GM23338 (cell line): ENCODE data around the gene ROBO3. TPM values are rescaled to one million over a fixed set of nuclear protein-coding genes. Genes with fewer than 3 reads are reported as not detected.

Source experiments
- ATAC-seq: fragments of 200-7000 bp; cut with Tn5 transposase; 3 replicates; pipeline ENCODE4 v1.9.1; 2020
- DNase-seq: peaks from one replicate; pipeline ENCODE4 v3.0.0-alpha.2; 2015; ENCODE audit warnings: low spot score
- H2AFZ ChIP-seq: fragments of 200-600 bp; sonication (generic); 2 replicates; pipeline ENCODE4 v1.8.0; 2016; ENCODE audit warnings: antibody characterized with exemption, mild to moderate bottlenecking, moderate library complexity
- H3F3A ChIP-seq: fragments of 200-600 bp; sonication (generic); replicated peaks from 2 replicates; pipeline ENCODE4 v1.8.0; 2017; ENCODE audit warnings: antibody characterized with exemption, mixed run types, low read depth
- H3K27ac ChIP-seq: fragments of 200-600 bp; sonication (generic); 2 replicates; pipeline ENCODE4 v1.6.1; 2016; ENCODE audit warnings: low read depth
- H3K27me3 ChIP-seq: fragments of 200-600 bp; sonication (generic); 2 replicates; pipeline ENCODE4 v1.8.0; 2016; ENCODE audit warnings: mild to moderate bottlenecking, mixed run types, moderate library complexity; ENCODE audit not compliant: insufficient read depth
- H3K36me3 ChIP-seq: fragments of 200-600 bp; sonication (generic); 2 replicates; pipeline ENCODE4 v1.8.0; 2016; ENCODE audit warnings: mild to moderate bottlenecking; ENCODE audit not compliant: insufficient read depth
- H3K4me1 ChIP-seq: fragments of 200-600 bp; sonication (generic); 2 replicates; pipeline ENCODE4 v1.8.0; 2016; ENCODE audit warnings: mild to moderate bottlenecking, moderate library complexity; ENCODE audit not compliant: insufficient read depth
- H3K4me2 ChIP-seq: fragments of 200-600 bp; sonication (generic); 2 replicates; pipeline ENCODE4 v1.7.1; 2017; ENCODE audit warnings: mixed run types
- H3K4me3 ChIP-seq: fragments of 200-600 bp; sonication (generic); 2 replicates; pipeline ENCODE4 v1.6.1; 2016; ENCODE audit warnings: mixed run types
- H3K79me2 ChIP-seq: fragments of 200-600 bp; sonication (generic); replicated peaks from 2 replicates; pipeline ENCODE4 v1.8.0; 2017; ENCODE audit warnings: mild to moderate bottlenecking; ENCODE audit not compliant: insufficient read depth
- H3K9me2 ChIP-seq: fragments of 200-600 bp; sonication (generic); 2 replicates; pipeline ENCODE4 v1.8.0; 2017; ENCODE audit not compliant: insufficient read depth
- H4K20me1 ChIP-seq: fragments of 200-600 bp; sonication (generic); replicated peaks from 2 replicates; pipeline ENCODE4 v1.8.0; 2017; ENCODE audit warnings: mild to moderate bottlenecking; ENCODE audit not compliant: insufficient read depth
- H3K27ac Mint-ChIP-seq: 2 replicates; pipeline ENCODE4 v1.8.0; 2020; ENCODE audit warnings: inconsistent platforms, mild to moderate bottlenecking, moderate library complexity, mixed read lengths
- H3K27me3 Mint-ChIP-seq: 3 replicates; pipeline ENCODE4 v1.8.0; 2022; ENCODE audit warnings: low read depth, mild to moderate bottlenecking, moderate library complexity, mixed read lengths, inconsistent platforms; ENCODE audit not compliant: insufficient read depth, poor library complexity
- H3K36me3 Mint-ChIP-seq: 3 replicates; pipeline ENCODE4 v1.8.0; 2021; ENCODE audit warnings: low read depth, mild to moderate bottlenecking, inconsistent platforms, moderate library complexity, mixed read lengths
- H3K4me1 Mint-ChIP-seq: 3 replicates; pipeline ENCODE4 v1.8.0; 2020; ENCODE audit warnings: mild to moderate bottlenecking, inconsistent platforms, mixed read lengths
- H3K4me3 Mint-ChIP-seq: 3 replicates; pipeline ENCODE4 v1.8.0; 2021; ENCODE audit warnings: moderate library complexity, mild to moderate bottlenecking, inconsistent platforms, mixed read lengths
- H3K9me3 Mint-ChIP-seq: 3 replicates; pipeline ENCODE4 v1.8.0; 2020; ENCODE audit warnings: moderate library complexity, mild to moderate bottlenecking, inconsistent platforms, mixed read lengths
- CREB1 ChIP-seq: fragments of 250-450 bp; sonication (Bioruptor Pico); IDR thresholded peaks from 2 replicates; pipeline ENCODE4 v1.5.0; 2020; ENCODE audit warnings: low read depth, mild to moderate bottlenecking, moderate library complexity
- CTCF ChIP-seq, 2 experiments: fragments of 200-600 bp in 1 of 2; sonication (generic) in 1 of 2; conservative IDR thresholded peaks; 2 replicates each; pipeline versions ENCODE4 v1.5.1 to v1.6.1; 2016 to 2017; ENCODE audit warnings: antibody characterized with exemption in 2 of 2, low read depth in 2 of 2, mild to moderate bottlenecking in 2 of 2, moderate library complexity in 1 of 2
- ETS1 ChIP-seq: IDR thresholded peaks from 2 replicates; pipeline ENCODE4 v1.6.1; 2016; ENCODE audit warnings: antibody characterized with exemption
- EZH2 ChIP-seq: fragments of 200-600 bp; sonication (generic); IDR thresholded peaks from one replicate; pipeline ENCODE4 v1.8.0; 2017; ENCODE audit warnings: antibody characterized with exemption, mild to moderate bottlenecking, low read depth; ENCODE audit not compliant: unreplicated experiment
- EZH2phosphoT487 ChIP-seq: fragments of 200-600 bp; sonication (generic); IDR thresholded peaks from one replicate; pipeline ENCODE4 v1.8.1; 2018; ENCODE audit warnings: antibody characterized with exemption; ENCODE audit not compliant: unreplicated experiment
- JUNB ChIP-seq: IDR thresholded peaks from one replicate; pipeline ENCODE4 v1.6.1; 2016; ENCODE audit warnings: antibody characterized with exemption; ENCODE audit not compliant: unreplicated experiment
- NANOG ChIP-seq: IDR thresholded peaks from 2 replicates; pipeline ENCODE4 v1.6.1; 2016; ENCODE audit warnings: antibody characterized with exemption, borderline replicate concordance
- POLR2AphosphoS5 ChIP-seq: IDR thresholded peaks from 2 replicates; pipeline ENCODE4 v1.6.1; 2016; ENCODE audit warnings: antibody characterized with exemption, low read depth
- REST ChIP-seq: IDR thresholded peaks from one replicate; pipeline ENCODE4 v1.6.1; 2018; ENCODE audit warnings: antibody characterized with exemption; ENCODE audit not compliant: unreplicated experiment
- STAT1 ChIP-seq: IDR thresholded peaks from one replicate; pipeline ENCODE4 v1.6.1; 2016; ENCODE audit warnings: antibody characterized with exemption; ENCODE audit not compliant: unreplicated experiment
- ZNF114 ChIP-seq: fragments of 250-450 bp; sonication (Bioruptor Pico); IDR thresholded peaks from 2 replicates; pipeline ENCODE4 v1.5.0; 2020; ENCODE audit warnings: mild to moderate bottlenecking, moderate library complexity
- ZNF331 ChIP-seq: fragments of 250-450 bp; sonication (Bioruptor Pico); IDR thresholded peaks from 2 replicates; pipeline ENCODE4 v1.5.0; 2020; ENCODE audit warnings: low read depth, mild to moderate bottlenecking, moderate library complexity
- ZNF462 ChIP-seq: fragments of 250-450 bp; sonication (Bioruptor Pico); IDR thresholded peaks from 2 replicates; pipeline ENCODE4 v1.5.0; 2020; ENCODE audit warnings: mild to moderate bottlenecking, moderate library complexity
- polyA plus RNA-seq: library from polyadenylated mRNA; unstranded; fragments of >200 nt; fragmentation: Nextera tagmentation; extraction: Ambion mirVana; gene quantifications from 2 replicates; pipeline ENCODE4 v1.2.1, GENCODE V29; 2016
- total RNA-seq: library from RNA; depleted of rRNA; stranded (reverse); fragments of >200 nt; shearing (Covaris generic); gene quantifications from 2 replicates; pipeline ENCODE4 v1.2.3, GENCODE V29; 2014

The ROBO3 gene
- total and polyA plus RNA-seq, 2 experiments from 2014 or later, result 17.0 to 21.4 TPM

GRCh38 chr11:124880958-124881357 lies 15.7 kb downstream of the ROBO3 start:
- Histone ChIP-seq H3K36me3 (no peaks in the 10 kb centered on the region), H3K4me1 (peaks cover 9% of the 10 kb centered on the region; the same call in 1 of the 2 replicates), H4K20me1 (no peaks in the 10 kb centered on the region), H3K4me3 (no peak overlapping the region), H3K79me2 (no peaks in the 10 kb centered on the region), H3K27me3 (peaks cover 14% of the 10 kb centered on the region), H2AFZ (no peak overlapping the region), H3K27ac (no peak overlapping the region), H3K4me2 (no peak overlapping the region), H3K9me2 (peaks cover 5% of the 10 kb centered on the region; the same call in 1 of the 2 replicates), H3F3A (no peaks in the 10 kb centered on the region)
- ATAC-seq (no peak), DNase-seq (no peak)
- Mint-ChIP-seq H3K9me3 (no peaks in the 10 kb centered on the region; the same call in 2 of the 3 replicates), H3K4me3 (no peak overlapping the region), H3K27me3 (peaks cover 24% of the 10 kb centered on the region), H3K36me3 (no peaks in the 10 kb centered on the region), H3K27ac (no peak overlapping the region), H3K4me1 (peaks cover 20% of the 10 kb centered on the region)
- TF ChIP-seq ZNF331 (CRISPR knock-in tag), result no peak
- no peak for TF ChIP-seq ETS1
- TF ChIP-seq POLR2AphosphoS5, result no peak
- no peak for TF ChIP-seq CTCF (conservative IDR thresholded peaks at IDR 0.05; ENCODE audit: low read depth in 2 of 2)
- no peak for TF ChIP-seq EZH2phosphoT487
- no peak for TF ChIP-seq ZNF114
- TF ChIP-seq ZNF462 (CRISPR knock-in tag), result no peak
- no peak for TF ChIP-seq EZH2
- TF ChIP-seq CREB1, result no peak
- no peak for TF ChIP-seq REST
- no peak for TF ChIP-seq JUNB
- TF ChIP-seq NANOG, result no peak
- TF ChIP-seq STAT1, result no peak
